NCI-H1417 treated with DMSO at 0.1 percent for 48 hours (cell line): ENCODE measurements around the gene TNFSF10.
"Not testable (repeated sequence)": the region's sequence is repeated elsewhere in the genome, so short reads cannot be mapped to it uniquely, and the experiment has no call there.

Experiments used
- DNase-seq: peaks from one replicate; lab custom pipeline; 2025; lab: John Stamatoyannopoulos, UW

TNFSF10 gene

GRCh38 chr3:172522871-172523818, at the start of gene TNFSF10:
TSS of gene TNFSF10 (minus strand) at chr3:172523430. CDS start at chr3:172523384, 46 bp downstream.
- no peak for DNase-seq

GRCh38 chr3:172569128-172570008, 46.1 kb upstream of the TNFSF10 start:
- DNase-seq = no peak

GRCh38 chr3:172568701-172569100, 45.5 kb upstream of the TNFSF10 start:
- DNase-seq = no peak

- not testable (repeated sequence) for DNase-seq
These were observed 43.6 kb upstream of the TNFSF10 start for GRCh38 chr3:172566785-172567184.

- no peak for DNase-seq
These were observed 41.3 kb upstream of the TNFSF10 start for GRCh38 chr3:172564499-172564898.

GRCh38 chr3:172562871-172563865, 39.9 kb upstream of the TNFSF10 start:
- DNase-seq = no peak

GRCh38 chr3:172561897-172562640, 38.8 kb upstream of the TNFSF10 start:
- no peak for DNase-seq

GRCh38 chr3:172560586-172560985, 37.4 kb upstream of the TNFSF10 start:
- DNase-seq = no peak

- no peak for DNase-seq
These were observed 36.8 kb upstream of the TNFSF10 start for GRCh38 chr3:172560026-172560425.

- no peak for DNase-seq
These were observed 35.8 kb upstream of the TNFSF10 start for GRCh38 chr3:172559020-172559419.

GRCh38 chr3:172557515-172558220, 34.4 kb upstream of the TNFSF10 start:
- no peak for DNase-seq

GRCh38 chr3:172553526-172554252, 30.5 kb upstream of the TNFSF10 start:
- no peak for DNase-seq

- no peak for DNase-seq
These were observed 29.4 kb upstream of the TNFSF10 start for GRCh38 chr3:172552607-172553006.

- DNase-seq = no peak
These were observed 28.6 kb upstream of the TNFSF10 start for GRCh38 chr3:172551874-172552273.

- no peak for DNase-seq
These were observed 27.2 kb upstream of the TNFSF10 start for GRCh38 chr3:172550347-172550943.

GRCh38 chr3:172549144-172549543, 25.9 kb upstream of the TNFSF10 start:
- no peak for DNase-seq

- no peak for DNase-seq
These were observed 23.5 kb upstream of the TNFSF10 start for GRCh38 chr3:172546628-172547214.

- DNase-seq = no peak
These were observed 22.9 kb upstream of the TNFSF10 start for GRCh38 chr3:172546105-172546504.

GRCh38 chr3:172544404-172544803, 21.2 kb upstream of the TNFSF10 start:
- DNase-seq = no peak
